Measurements from ENCODE around the gene HLA-DPA1. TPM values are rescaled to one million over a fixed set of nuclear protein-coding genes. Genes with fewer than 3 reads are reported as not detected.

The HLA-DPA1 gene
- total and polyA plus RNA-seq, 10 of the 15 experiments (the other 5 are each of a cell fraction or from before 2014, with no cell fraction given): 508 to 1,640 (median 829) TPM

- TF ChIP-seq ZNF207 (IDR thresholded peaks at IDR 0.05; ENCODE audit: borderline replicate concordance): no peak
- TF ChIP-seq SMAD1 (IDR thresholded peaks at IDR 0.05; ENCODE audit: low read depth, partially characterized antibody): no peak
- no peak for TF ChIP-seq ZSCAN29 (IDR thresholded peaks at IDR 0.05)
- TF ChIP-seq IKZF1 (conservative IDR thresholded peaks at IDR 0.05): no peak; the same call in 1 of the 2 replicates
- no peak for TF ChIP-seq ELK1 (IDR thresholded peaks at IDR 0.05; ENCODE audit: low read depth, low read length)
- TF ChIP-seq RFX5 (IDR thresholded peaks at IDR 0.05; ENCODE audit: low read depth, low read length): peak; percentile 95
- no peak for TF ChIP-seq FOS (IDR thresholded peaks at IDR 0.05; ENCODE audit: borderline replicate concordance, extremely low read depth, insufficient read length)
- 0 out of 2 replicates have a peak, but pooled peaks have one; percentile 19 for TF ChIP-seq EED (IDR thresholded peaks at IDR 0.05; ENCODE audit: low read depth)
- TF ChIP-seq RCOR1 (conservative IDR thresholded peaks at IDR 0.05; ENCODE audit: low read depth, low read length): no peak
- TF ChIP-seq CUX1 (IDR thresholded peaks at IDR 0.05; ENCODE audit: insufficient replicate concordance, low read depth, low read length): no peak
- no peak for TF ChIP-seq IRF4 (IDR thresholded peaks at IDR 0.05; ENCODE audit: low read depth, low read length)
- TF ChIP-seq MEF2A (IDR thresholded peaks at IDR 0.05; ENCODE audit: insufficient read depth, low read depth, low read length): no peak
- no peak for TF ChIP-seq YBX1 (IDR thresholded peaks at IDR 0.05)
- no peak for TF ChIP-seq ETV6 (conservative IDR thresholded peaks at IDR 0.05 in 1 of 2, IDR thresholded peaks at IDR 0.05 in 1 of 2; ENCODE audit: borderline replicate concordance in 1 of 2, low read depth in 1 of 2)
- no peak for TF ChIP-seq KLF5 (IDR thresholded peaks at IDR 0.05; ENCODE audit: partially characterized antibody)
- TF ChIP-seq CBFB (IDR thresholded peaks at IDR 0.05; ENCODE audit: low read depth): no peak
- TF ChIP-seq CHD2 (IDR thresholded peaks at IDR 0.05; ENCODE audit: borderline replicate concordance, low read depth, low read length): no peak
- no peak for TF ChIP-seq CEBPB (IDR thresholded peaks at IDR 0.05; ENCODE audit: borderline replicate concordance in 1 of 2, low read depth in 2 of 2, low read length in 2 of 2)
- TF ChIP-seq SREBF1 (IDR thresholded peaks at IDR 0.05; ENCODE audit: low read length): no peak
- TF ChIP-seq ZBTB11 (CRISPR knock-in tag; IDR thresholded peaks at IDR 0.05): no peak
These were observed 16.0 kb downstream of the HLA-DPA1 start (continued) for GRCh38 chr6:33057222-33058150.

Measured in GM12878 (cell line).